Lower leg skin (tissue), 4 donors: ENCODE data around the gene CASKIN2. TPM values are rescaled to one million over a fixed set of nuclear protein-coding genes. Genes with fewer than 3 reads are reported as not detected.

Experiments
- DNase-seq, 2 donors: peaks; one replicate each; pipeline ENCODE4 v3.0.0-alpha.2; 2019; ENCODE audit warnings: low spot score in 2 of 2
- H3K4me3 ChIP-seq: fragments of 200-600 bp; sonication (generic); 2 replicates; pipeline ENCODE4 v1.5.1; 2017; ENCODE audit warnings: mild to moderate bottlenecking, low read depth; ENCODE audit not compliant: poor library complexity, severe bottlenecking
- CTCF ChIP-seq, 3 donors: fragments of 450-650 bp; IDR thresholded peaks; one replicate each; pipeline ENCODE4 v1.5.1; 2016; ENCODE audit warnings: antibody characterized with exemption in 3 of 3, mild to moderate bottlenecking in 3 of 3, moderate library complexity in 2 of 3
- POLR2A ChIP-seq, 2 donors: fragments of 450-650 bp; IDR thresholded peaks; one replicate each; pipeline ENCODE4 v1.6.1; 2016 to 2017; ENCODE audit warnings: antibody characterized with exemption in 2 of 2, mild to moderate bottlenecking in 1 of 2, moderate library complexity in 1 of 2
- WGBS, 2 donors: methylation state at CpG; one replicate each; pipeline ENCODE4 v1.1.5; 2018; 5-methylcytosine and 5-hydroxymethylcytosine counted together
- intact Hi-C: fragments of 100-400 bp; cut with DNase I; formaldehyde crosslinking; loops from one replicate; pipeline ENCODE4 v1.15.0; 2023; ENCODE audit warnings: low total_unique reads
- total RNA-seq, 4 donors: library from RNA; depleted of rRNA; stranded (reverse); fragments of >200 nt; gene quantifications; one replicate each; pipeline ENCODE4 v1.1.0, GENCODE V29; 2016

Gene CASKIN2
- total RNA-seq, 4 donors from 2014 or later = 11.7 to 23.2 (median 17.8) TPM

DNA sequence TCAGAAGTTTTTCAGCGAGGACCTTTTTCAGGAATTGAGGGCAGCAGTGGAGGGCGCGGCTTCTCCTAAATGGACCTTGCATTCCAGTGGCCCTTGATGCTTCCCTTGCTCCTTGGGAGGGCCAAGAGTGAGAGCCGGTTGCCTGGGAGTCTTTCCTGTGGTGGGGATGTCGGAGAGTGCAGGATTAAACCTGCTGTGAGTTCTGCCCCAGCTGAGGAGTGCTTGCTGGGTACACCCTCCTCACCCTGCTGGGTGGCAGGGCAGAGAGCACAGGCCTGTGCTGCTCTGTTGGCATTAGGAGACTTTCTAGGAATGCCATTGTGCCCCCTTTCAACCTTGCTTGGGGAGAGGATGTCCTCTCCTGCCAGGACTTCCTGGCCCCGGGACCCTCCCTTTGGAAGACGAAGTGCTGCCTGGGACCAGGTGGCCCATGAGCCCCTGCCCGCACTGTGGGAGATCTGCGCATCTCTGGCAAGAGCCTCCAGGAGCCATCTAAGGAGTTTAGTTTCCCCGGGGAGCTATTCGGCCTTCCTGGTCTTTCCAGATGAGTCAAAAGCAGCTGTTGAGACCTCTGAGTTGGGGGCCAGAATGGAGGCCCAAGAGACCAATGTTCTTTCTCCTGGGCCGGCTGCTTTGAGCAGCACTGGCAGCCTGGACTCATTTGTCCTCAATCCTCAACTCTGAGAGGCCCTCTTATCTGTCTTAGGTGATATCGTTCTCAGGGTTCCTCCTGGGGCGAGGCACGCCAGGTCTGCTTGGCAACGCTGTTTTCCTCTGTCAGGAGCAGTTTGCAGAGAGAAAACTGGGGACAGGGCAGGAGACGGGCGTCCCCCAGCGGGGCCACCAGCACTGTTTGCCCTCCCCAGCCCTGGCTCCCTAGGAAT, 15.7 kb upstream of the CASKIN2 start:
- no peak for DNase-seq
- intact Hi-C loops = no loop called here
- 74 to 81% methylated on average over 17 of the region's 19 CpGs for WGBS, 2 donors
- TF ChIP-seq CTCF (IDR thresholded peaks at IDR 0.05) = no peak
- no peak for TF ChIP-seq POLR2A (IDR thresholded peaks at IDR 0.05)
- H3K4me3 ChIP-seq = no peak overlapping the region

GRCh38 chr17:75526555-75527270, 11.4 kb upstream of the CASKIN2 start:
- intact Hi-C loops = no loop called here
- TF ChIP-seq CTCF (IDR thresholded peaks at IDR 0.05) (no peak), POLR2A (IDR thresholded peaks at IDR 0.05) (no peak)
- H3K4me3 ChIP-seq = no peak overlapping the region
- WGBS, 2 donors = 41 to 49% methylated on average over 13 of the region's 13 CpGs
- no peak for DNase-seq

DNA sequence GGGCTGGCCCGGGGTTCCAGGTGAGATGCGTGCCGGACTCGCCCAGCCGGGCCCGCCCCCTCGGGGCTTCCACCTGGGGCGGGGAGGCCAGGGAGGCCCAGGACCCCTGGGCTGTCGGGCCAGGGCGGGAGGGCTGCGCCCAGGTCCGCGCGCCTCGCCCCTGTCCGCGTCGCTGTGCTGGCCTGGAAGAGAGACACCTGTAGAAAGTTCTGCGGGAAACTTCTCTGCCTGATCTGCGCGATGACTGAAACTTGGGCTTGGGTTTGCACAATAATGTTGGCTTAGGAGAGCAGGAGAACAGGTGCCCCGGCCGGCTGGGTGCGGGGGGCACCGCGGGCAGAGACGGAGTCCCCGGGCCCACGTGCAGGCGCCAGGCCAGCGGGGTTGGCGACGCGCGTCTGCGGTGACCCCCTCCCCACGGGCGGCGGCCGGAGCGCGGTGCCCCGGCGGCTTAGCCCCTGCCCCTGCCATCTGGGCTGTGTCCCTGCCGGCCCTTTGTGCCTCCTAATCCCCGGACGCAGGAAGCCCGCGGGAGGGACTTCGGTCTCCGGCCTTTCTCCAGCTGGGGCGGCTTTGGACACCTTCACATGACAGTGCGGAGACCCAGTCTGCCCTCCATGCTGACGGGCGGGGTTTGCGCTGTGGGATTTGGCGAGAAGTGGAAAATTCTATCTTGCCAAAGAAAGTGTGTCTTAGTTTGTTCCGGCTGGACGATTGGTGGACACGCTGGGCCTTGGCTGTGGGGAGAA, 10.6 kb upstream of the CASKIN2 start:
- intact Hi-C loops = no loop called here
- H3K4me3 ChIP-seq = peak overlapping the region; percentile 51
- 1 to 2% methylated on average over 27 to 44 of the region's 60 CpGs for WGBS, 2 donors
- no peak for DNase-seq
- TF ChIP-seq POLR2A (IDR thresholded peaks at IDR 0.05) (no peak), CTCF (IDR thresholded peaks at IDR 0.05) (no peak)

GRCh38 chr17:75524970-75525805, 9.9 kb upstream of the CASKIN2 start, which contains the start of gene LLGL2:
LLGL2 (plus strand) TSS chr17:75525697; CDS start chr17:75543427, 17,730 bp downstream.
- intact Hi-C loops = no loop called here
- 0% methylated on average over 7 to 15 of the region's 108 CpGs for WGBS, 2 donors

More at GRCh38 chr17:75524970-75525805, 9.9 kb upstream of the CASKIN2 start, which contains the start of gene LLGL2:
- TF ChIP-seq POLR2A (IDR thresholded peaks at IDR 0.05) (no peak), CTCF (IDR thresholded peaks at IDR 0.05) (no peak)
- DNase-seq = peak; percentile 50 to 94
- H3K4me3 ChIP-seq = peak within 1 kb of the TSS; percentile 51
